Measurements from ENCODE around the gene RNF150.

DNA sequence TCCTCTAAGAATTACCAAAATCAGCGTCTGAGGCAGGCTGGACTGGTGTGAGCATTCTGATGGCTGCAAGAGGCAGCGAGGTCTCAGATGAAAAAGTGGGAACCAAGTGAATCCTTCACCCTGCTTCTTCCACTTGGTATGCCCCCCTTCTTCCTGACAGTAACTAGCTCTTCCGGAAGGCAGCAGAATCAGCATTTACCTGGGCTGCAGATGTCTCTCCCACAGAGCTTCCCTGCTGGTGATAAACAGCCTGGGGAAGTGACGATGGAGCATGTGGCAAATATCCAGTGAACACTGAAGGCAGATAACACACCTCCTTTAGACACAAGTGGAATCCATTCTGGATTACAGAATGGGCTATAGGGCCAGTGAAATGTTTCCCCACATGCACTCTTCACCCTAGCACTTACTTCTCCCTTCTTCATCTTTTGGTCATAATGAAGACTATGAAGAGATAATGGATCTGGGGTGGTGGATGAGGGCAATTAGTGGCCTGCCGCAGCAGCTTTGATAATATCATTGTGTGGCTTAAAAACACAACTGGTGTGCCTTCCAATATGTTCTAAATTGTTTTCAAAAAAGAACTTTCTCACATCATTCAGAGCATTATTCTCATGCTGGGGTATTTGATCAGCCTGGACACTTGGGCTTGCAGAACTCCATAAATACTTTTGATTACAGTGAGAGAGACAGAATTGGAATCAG is 316.3 kb downstream of the RNF150 start:
- TF ChIP-seq POLR2A (IDR thresholded peaks at IDR 0.05) (no peak), CTCF (IDR thresholded peaks at IDR 0.05) (no peak)

All from tibial nerve (tissue), 3 donors.